HepG2 (cell line): ENCODE data around the gene ACSS1. TPM values are rescaled to one million over a fixed set of nuclear protein-coding genes. Genes with fewer than 3 reads are reported as not detected.

ENCODE experiments used
- ATAC-seq: fragments of 200-7000 bp; cut with Tn5 transposase; 3 replicates; pipeline ENCODE4 v1.9.1; 2020; ENCODE audit warnings: mild to moderate bottlenecking, moderate library complexity
- BruUV-seq: library from RNA; stranded (reverse); fragments of 400-500 nt; replicated peaks from 2 replicates; lab custom pipeline; 2021; lab: Mats Ljungman, UMichigan
- CTCF ChIA-PET: fragments of 300-600 bp; formaldehyde crosslinking; extraction: SDS; loops from one replicate; lab custom pipeline; 2021; ENCODE audit warnings: low total read pairs, inconsistent platforms, low intra/inter-chr PET ratio; lab: Yijun Ruan, JAX
- POLR2A ChIA-PET: fragments of 350-600 bp; sonication (Branson Sonifier 250); formaldehyde crosslinking; loops from one replicate; lab custom pipeline; 2020; ENCODE audit warnings: antibody characterized with exemption, inconsistent platforms; lab: Yijun Ruan, JAX
- DNase-seq: peaks from one replicate; pipeline ENCODE4 v3.0.0-alpha.2; 2015; ENCODE audit warnings: low spot score
- FAIRE-seq: peaks from 3 replicates; lab custom pipeline; 2011; peaks lifted over from hg19 to GRCh38; lab: Jason Lieb, UNC
- H2AFZ ChIP-seq: one replicate; pipeline ENCODE4 v1.6.1; 2011; ENCODE audit warnings: low read length, inconsistent platforms
- H3K27ac ChIP-seq: fragments of 300-600 bp; 3 replicates; pipeline ENCODE4 v1.8.0; 2011; ENCODE audit warnings: mixed run types, mild to moderate bottlenecking, mixed read lengths, low read length, inconsistent platforms; ENCODE audit not compliant: insufficient read depth; ENCODE audit errors: extremely low read length
- H3K27me3 ChIP-seq, 2 experiments: fragments of 200-600 bp in 1 of 2; 2 replicates in 1 of 2; 3 replicates in 1 of 2; pipeline versions ENCODE4 v1.6.0 to v1.8.0; 2011; ENCODE audit warnings: low read length in 2 of 2, mild to moderate bottlenecking in 2 of 2, moderate library complexity in 2 of 2, inconsistent platforms in 1 of 2; ENCODE audit not compliant: insufficient read depth in 2 of 2, control insufficient read depth in 1 of 2
- H3K36me3 ChIP-seq, 2 experiments: fragments of 200-600 bp in 1 of 2; replicated peaks in 1 of 2; 2 replicates in 1 of 2; 3 replicates in 1 of 2; pipeline versions ENCODE4 v1.5.1 to v1.8.0; 2011; ENCODE audit warnings: low read length in 2 of 2, inconsistent platforms in 1 of 2; ENCODE audit not compliant: insufficient read depth in 2 of 2, control insufficient read depth in 1 of 2
- H3K4me1 ChIP-seq: 2 replicates; pipeline ENCODE4 v1.5.1; 2012; ENCODE audit warnings: low read length, inconsistent platforms; ENCODE audit not compliant: insufficient read depth
- H3K4me2 ChIP-seq: 2 replicates; pipeline ENCODE4 v1.6.0; 2011; ENCODE audit warnings: low read depth, low read length, inconsistent platforms
- H3K4me3 ChIP-seq, 3 experiments: fragments of 200-600 bp in 1 of 3; sonication (generic), shearing (Covaris generic) in 1 of 3; replicated peaks in 1 of 3; 2 replicates each; pipeline ENCODE4 v1.5.1; 2011 to 2016; ENCODE audit warnings: low read length in 3 of 3, inconsistent platforms in 2 of 3, low read depth in 2 of 3, mild to moderate bottlenecking in 2 of 3, control low read depth in 1 of 3, mixed read lengths in 1 of 3; ENCODE audit not compliant: insufficient read depth in 1 of 3
- H3K79me2 ChIP-seq: one replicate; pipeline ENCODE4 v1.6.1; 2011; ENCODE audit warnings: low read length, inconsistent platforms; ENCODE audit not compliant: insufficient read depth
- H3K9ac ChIP-seq: 2 replicates; pipeline ENCODE4 v1.6.0; 2011; ENCODE audit warnings: mild to moderate bottlenecking, low read depth, low read length, inconsistent platforms; ENCODE audit not compliant: insufficient read depth
- H3K9me3 ChIP-seq: 2 replicates; pipeline ENCODE4 v1.5.1; 2012; ENCODE audit warnings: mild to moderate bottlenecking, low read length
- H4K20me1 ChIP-seq: 2 replicates; pipeline ENCODE4 v1.6.0; 2011; ENCODE audit warnings: inconsistent platforms, mild to moderate bottlenecking, low read length, moderate library complexity; ENCODE audit not compliant: insufficient read depth
- BCL6 ChIP-seq: IDR thresholded peaks from 2 replicates; pipeline ENCODE4 v1.6.1; 2016; ENCODE audit warnings: missing genetic modification reagents, missing compliant biosample characterization
- HNRNPUL1 ChIP-seq: fragments of 200-400 bp; formaldehyde crosslinking; IDR thresholded peaks from 2 replicates; pipeline ENCODE4 v1.6.1; 2017; ENCODE audit warnings: low read depth, mild to moderate bottlenecking, low read length, moderate library complexity
- KDM1A ChIP-seq: IDR thresholded peaks from 2 replicates; pipeline ENCODE4 v1.6.1; 2016; ENCODE audit warnings: missing compliant biosample characterization
- MTA3 ChIP-seq: sonication (generic); formaldehyde crosslinking; IDR thresholded peaks from 2 replicates; pipeline ENCODE4 v1.4.0; 2020; ENCODE audit warnings: missing genetic modification reagents
- SIN3A ChIP-seq: IDR thresholded peaks from 2 replicates; pipeline ENCODE4 v1.6.1; 2011; ENCODE audit warnings: low read depth, mild to moderate bottlenecking, control low read depth, low read length, borderline replicate concordance
- ZSCAN30 ChIP-seq: sonication (generic); formaldehyde crosslinking; IDR thresholded peaks from 2 replicates; pipeline ENCODE4 v1.5.0; 2020; ENCODE audit warnings: mild to moderate bottlenecking, missing genetic modification reagents
- WGBS: methylation state at CpG from one replicate; pipeline ENCODE4 v1.1.6; 2017; ENCODE audit warnings: low lambda C conversion rate; 5-methylcytosine and 5-hydroxymethylcytosine counted together
- in situ Hi-C: cut with HindIII; loops from 2 replicates; pipeline ENCODE4 v1.10.0; 2017; ENCODE audit warnings: low pct_unique_long_range_greater_than_20kb; ENCODE audit not compliant: extremely low pct_ligation_motif_present
- intact Hi-C: fragments of 100-400 bp; cut with micrococcal nuclease; formaldehyde crosslinking; loops from one replicate; pipeline ENCODE4 v1.10.0; 2022; ENCODE audit not compliant: unreplicated experiment
- polyA plus RNA-seq, 8 experiments: library from polyadenylated mRNA; depleted of rRNA in 3 of 8; stranded (reverse) in 7 of 8; unstranded in 1 of 8; fragments of >200 nt; fragmentation: Illumina TruSeq in 4 of 8; extraction: Trizol in 4 of 8; gene quantifications; 2 replicates each; pipeline versions ENCODE4 v1.2.1 to v1.2.3, GENCODE V29; 2011 to 2016; ENCODE audit warnings: low read depth in 4 of 8, missing spikeins in 1 of 8, mixed read lengths in 1 of 8; ENCODE audit not compliant: insufficient read depth in 1 of 8
- total RNA-seq, 5 experiments: library from RNA; depleted of rRNA; stranded (reverse); fragments of >200 nt; fragmentation: Illumina TruSeq; extraction: Trizol; gene quantifications; 2 replicates each; pipeline ENCODE4 v1.2.3, GENCODE V29; 2016; ENCODE audit warnings: low read depth in 1 of 5
- TF ChIP-seq, protein P1 (sequence below): sonication (generic); formaldehyde crosslinking; IDR thresholded peaks from 2 replicates; pipeline ENCODE4 v1.4.0; 2020; ENCODE audit warnings: missing genetic modification reagents
- TF ChIP-seq, protein P2 (sequence below): sonication (generic); formaldehyde crosslinking; IDR thresholded peaks from 2 replicates; pipeline ENCODE4 v1.9.0; 2021; ENCODE audit warnings: mild to moderate bottlenecking, missing genetic modification reagents

Gene ACSS1
- total and polyA plus RNA-seq, 2 of the 13 experiments (the other 11 are each of a cell fraction or from before 2014, with no cell fraction given) = 15.2 to 41.6 TPM

DNA sequence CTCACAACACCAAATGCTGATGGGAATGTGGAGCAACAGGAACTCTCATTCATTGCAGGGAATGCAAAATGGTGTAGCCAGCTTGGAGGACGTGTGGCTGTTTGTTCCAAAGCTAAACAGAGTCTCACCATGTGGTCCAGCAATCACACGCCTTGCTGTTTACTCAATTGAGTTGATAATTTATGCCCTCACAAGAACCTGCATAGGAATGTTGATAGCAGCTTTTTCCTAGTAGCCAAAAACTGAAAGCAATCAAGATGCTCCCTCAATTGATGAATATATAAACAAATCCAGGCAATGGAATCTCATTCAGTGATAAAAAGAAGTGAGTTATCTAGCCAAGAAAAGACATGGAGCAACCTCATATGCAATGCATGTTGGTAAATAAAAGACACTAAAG lies 39.6 kb upstream of the ACSS1 start:
- Histone ChIP-seq H3K36me3 (no peaks in the 10 kb centered on the region), H3K27ac (no peak overlapping the region), H3K27me3 (peaks cover 0 to 6% of the 10 kb centered on the region in 2 experiments; a peak in 2 of 5 replicates), H2AFZ (no peak overlapping the region), H3K4me1 (peaks cover 2% of the 10 kb centered on the region), H3K9me3 (no peaks in the 10 kb centered on the region), H3K79me2 (no peaks in the 10 kb centered on the region), H4K20me1 (no peaks in the 10 kb centered on the region), H3K4me3 (no peak overlapping the region), H3K4me2 (no peak overlapping the region), H3K9ac (no peak overlapping the region)
- intact Hi-C loops = no loop called here
- ATAC-seq (no peak), FAIRE-seq (no peak), DNase-seq (no peak)
- no peak for TF ChIP-seq MTA3 (CRISPR knock-in tag)
- TF ChIP-seq ZSCAN30 = no peak
- no peak for TF ChIP-seq KDM1A (CRISPR knock-in tag)
- TF ChIP-seq, protein P1, sequence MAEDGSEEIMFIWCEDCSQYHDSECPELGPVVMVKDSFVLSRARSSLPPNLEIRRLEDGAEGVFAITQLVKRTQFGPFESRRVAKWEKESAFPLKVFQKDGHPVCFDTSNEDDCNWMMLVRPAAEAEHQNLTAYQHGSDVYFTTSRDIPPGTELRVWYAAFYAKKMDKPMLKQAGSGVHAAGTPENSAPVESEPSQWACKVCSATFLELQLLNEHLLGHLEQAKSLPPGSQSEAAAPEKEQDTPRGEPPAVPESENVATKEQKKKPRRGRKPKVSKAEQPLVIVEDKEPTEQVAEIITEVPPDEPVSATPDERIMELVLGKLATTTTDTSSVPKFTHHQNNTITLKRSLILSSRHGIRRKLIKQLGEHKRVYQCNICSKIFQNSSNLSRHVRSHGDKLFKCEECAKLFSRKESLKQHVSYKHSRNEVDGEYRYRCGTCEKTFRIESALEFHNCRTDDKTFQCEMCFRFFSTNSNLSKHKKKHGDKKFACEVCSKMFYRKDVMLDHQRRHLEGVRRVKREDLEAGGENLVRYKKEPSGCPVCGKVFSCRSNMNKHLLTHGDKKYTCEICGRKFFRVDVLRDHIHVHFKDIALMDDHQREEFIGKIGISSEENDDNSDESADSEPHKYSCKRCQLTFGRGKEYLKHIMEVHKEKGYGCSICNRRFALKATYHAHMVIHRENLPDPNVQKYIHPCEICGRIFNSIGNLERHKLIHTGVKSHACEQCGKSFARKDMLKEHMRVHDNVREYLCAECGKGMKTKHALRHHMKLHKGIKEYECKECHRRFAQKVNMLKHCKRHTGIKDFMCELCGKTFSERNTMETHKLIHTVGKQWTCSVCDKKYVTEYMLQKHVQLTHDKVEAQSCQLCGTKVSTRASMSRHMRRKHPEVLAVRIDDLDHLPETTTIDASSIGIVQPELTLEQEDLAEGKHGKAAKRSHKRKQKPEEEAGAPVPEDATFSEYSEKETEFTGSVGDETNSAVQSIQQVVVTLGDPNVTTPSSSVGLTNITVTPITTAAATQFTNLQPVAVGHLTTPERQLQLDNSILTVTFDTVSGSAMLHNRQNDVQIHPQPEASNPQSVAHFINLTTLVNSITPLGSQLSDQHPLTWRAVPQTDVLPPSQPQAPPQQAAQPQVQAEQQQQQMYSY (CRISPR knock-in tag) = no peak
- TF ChIP-seq, protein P2, sequence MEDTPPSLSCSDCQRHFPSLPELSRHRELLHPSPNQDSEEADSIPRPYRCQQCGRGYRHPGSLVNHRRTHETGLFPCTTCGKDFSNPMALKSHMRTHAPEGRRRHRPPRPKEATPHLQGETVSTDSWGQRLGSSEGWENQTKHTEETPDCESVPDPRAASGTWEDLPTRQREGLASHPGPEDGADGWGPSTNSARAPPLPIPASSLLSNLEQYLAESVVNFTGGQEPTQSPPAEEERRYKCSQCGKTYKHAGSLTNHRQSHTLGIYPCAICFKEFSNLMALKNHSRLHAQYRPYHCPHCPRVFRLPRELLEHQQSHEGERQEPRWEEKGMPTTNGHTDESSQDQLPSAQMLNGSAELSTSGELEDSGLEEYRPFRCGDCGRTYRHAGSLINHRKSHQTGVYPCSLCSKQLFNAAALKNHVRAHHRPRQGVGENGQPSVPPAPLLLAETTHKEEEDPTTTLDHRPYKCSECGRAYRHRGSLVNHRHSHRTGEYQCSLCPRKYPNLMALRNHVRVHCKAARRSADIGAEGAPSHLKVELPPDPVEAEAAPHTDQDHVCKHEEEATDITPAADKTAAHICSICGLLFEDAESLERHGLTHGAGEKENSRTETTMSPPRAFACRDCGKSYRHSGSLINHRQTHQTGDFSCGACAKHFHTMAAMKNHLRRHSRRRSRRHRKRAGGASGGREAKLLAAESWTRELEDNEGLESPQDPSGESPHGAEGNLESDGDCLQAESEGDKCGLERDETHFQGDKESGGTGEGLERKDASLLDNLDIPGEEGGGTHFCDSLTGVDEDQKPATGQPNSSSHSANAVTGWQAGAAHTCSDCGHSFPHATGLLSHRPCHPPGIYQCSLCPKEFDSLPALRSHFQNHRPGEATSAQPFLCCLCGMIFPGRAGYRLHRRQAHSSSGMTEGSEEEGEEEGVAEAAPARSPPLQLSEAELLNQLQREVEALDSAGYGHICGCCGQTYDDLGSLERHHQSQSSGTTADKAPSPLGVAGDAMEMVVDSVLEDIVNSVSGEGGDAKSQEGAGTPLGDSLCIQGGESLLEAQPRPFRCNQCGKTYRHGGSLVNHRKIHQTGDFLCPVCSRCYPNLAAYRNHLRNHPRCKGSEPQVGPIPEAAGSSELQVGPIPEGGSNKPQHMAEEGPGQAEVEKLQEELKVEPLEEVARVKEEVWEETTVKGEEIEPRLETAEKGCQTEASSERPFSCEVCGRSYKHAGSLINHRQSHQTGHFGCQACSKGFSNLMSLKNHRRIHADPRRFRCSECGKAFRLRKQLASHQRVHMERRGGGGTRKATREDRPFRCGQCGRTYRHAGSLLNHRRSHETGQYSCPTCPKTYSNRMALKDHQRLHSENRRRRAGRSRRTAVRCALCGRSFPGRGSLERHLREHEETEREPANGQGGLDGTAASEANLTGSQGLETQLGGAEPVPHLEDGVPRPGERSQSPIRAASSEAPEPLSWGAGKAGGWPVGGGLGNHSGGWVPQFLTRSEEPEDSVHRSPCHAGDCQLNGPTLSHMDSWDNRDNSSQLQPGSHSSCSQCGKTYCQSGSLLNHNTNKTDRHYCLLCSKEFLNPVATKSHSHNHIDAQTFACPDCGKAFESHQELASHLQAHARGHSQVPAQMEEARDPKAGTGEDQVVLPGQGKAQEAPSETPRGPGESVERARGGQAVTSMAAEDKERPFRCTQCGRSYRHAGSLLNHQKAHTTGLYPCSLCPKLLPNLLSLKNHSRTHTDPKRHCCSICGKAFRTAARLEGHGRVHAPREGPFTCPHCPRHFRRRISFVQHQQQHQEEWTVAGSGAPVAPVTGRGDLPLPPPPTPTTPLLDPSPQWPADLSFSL (CRISPR knock-in tag) = no peak
- TF ChIP-seq SIN3A = no peak
- no peak for TF ChIP-seq BCL6 (CRISPR knock-in tag)
- TF ChIP-seq HNRNPUL1 = no peak
- CTCF ChIA-PET = no interaction called here
- POLR2A ChIA-PET = no interaction called here
- 4% methylated on average over 2 of the region's 2 CpGs for WGBS
- in situ Hi-C loops = no loop called here
- BruUV-seq = no TSS peak
